KBM-7 (cell line): ENCODE data around the gene MUCL3.
"Not testable (repeated sequence)": the region's sequence is repeated elsewhere in the genome, so short reads cannot be mapped to it uniquely, and the experiment has no call there.

Experiments used
- DNase-seq: peaks from one replicate; pipeline ENCODE4 v3.0.0-alpha.2; 2015
- in situ Hi-C: fragments of 300-500 bp; cut with MboI; formaldehyde crosslinking; loops from 2 replicates; pipeline ENCODE4 v1.14.3; 2020; ENCODE audit warnings: low sequenced_read_pairs, low pct_unique_long_range_greater_than_20kb, mixed read lengths

MUCL3 gene, protein sequence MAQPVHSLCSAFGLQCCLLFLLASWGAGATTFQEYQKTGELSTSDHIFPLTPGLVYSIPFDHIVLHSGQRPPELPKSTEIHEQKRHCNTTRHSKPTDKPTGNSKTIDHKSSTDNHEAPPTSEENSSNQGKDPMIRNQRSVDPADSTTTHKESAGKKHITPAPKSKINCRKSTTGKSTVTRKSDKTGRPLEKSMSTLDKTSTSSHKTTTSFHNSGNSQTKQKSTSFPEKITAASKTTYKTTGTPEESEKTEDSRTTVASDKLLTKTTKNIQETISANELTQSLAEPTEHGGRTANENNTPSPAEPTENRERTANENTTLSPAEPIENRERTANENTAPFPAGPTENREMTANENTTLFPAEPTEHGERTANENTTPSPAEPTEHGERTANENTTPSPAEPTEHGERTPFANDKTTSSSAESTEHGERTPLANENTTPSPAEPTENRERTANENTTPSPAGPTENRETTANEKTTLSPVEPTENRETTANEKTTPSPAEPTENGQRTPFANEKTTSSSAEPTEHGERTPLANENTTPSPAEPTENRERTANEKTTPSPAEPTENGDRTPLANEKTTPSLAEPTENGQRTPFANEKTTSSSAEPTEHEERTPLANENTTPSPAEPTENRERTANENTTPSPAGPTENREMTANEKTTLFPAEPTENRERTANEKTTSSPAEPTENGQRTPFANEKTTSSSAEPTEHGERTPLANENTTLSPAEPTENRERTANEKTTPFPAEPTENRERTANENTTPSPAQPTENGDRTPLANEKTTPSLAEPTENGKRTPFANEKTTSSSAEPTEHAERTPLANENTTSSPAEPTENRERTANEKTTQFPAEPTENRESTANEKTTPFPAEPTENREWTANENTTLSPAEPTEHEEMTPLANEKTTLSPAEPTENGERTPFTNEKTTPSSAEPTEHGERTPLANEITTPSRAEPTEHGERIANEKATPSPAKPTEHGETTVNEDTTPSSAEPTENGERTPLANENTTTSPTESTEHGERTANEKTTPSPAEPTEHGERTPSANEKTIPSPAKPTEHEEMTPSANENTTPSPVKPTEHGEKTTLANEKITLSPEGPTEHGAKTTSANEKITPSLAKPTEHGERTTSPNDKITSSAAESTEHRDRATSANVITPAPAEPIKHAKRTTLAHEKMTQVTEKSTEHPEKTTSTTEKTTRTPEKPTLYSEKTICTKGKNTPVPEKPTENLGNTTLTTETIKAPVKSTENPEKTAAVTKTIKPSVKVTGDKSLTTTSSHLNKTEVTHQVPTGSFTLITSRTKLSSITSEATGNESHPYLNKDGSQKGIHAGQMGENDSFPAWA (N-terminal part only)

DNA sequence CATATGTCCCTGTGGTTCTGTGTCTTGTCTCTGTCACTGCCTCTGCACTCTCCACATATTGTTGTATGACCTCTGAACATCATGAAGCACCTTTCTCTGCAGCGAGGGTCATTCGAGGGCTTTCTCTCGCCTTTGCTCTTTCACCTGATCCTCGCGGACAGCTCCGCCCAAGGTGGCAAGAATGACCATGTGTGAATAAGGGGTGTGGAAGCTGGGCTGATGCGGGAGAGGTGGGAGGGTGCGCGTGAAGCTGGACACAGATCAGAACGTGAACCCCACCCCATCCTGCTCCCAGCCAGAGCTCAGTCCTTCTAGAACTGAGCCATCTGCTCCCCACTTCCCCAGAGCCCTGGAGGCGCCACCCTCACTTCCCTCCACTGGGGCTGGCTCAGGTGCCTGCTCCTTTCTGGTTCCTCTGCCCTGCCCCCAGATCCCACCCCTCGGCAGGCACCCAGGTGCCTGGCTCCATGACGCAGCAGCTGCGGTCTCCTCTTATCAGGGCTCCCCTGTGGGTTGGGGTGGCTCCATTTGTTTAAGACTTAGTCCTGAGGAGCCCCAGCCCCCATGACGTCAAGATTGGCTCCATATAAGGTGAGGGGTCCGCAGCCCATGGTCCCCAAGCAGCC, at the start of gene MUCL3:
MUCL3 (plus strand) TSS at position 613 of the 626 bp plus-strand sequence. CDS start 27 bp downstream, outside the sequence.
- no peak for DNase-seq
- in situ Hi-C loops, result loop anchor here (25.0 kb wide), 1 partner anchor 97 kb away; no protein-coding TSS in a partner anchor

DNA sequence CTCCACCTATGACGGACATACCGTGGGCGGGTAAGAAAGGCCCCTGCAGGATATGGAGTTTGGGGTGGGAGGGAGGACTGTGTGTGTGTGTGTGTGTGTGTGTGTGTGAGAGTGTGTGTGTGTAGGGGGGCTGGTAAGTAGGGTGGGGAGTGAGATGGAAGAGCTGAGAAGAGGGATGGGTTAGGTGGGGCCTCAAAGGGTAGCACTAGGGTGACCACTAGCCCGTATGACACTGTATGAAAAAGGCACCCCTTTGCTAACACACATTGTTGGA, 49.4 kb upstream of the MUCL3 start:
- no peak for DNase-seq
- in situ Hi-C loops, result no loop called here

DNA sequence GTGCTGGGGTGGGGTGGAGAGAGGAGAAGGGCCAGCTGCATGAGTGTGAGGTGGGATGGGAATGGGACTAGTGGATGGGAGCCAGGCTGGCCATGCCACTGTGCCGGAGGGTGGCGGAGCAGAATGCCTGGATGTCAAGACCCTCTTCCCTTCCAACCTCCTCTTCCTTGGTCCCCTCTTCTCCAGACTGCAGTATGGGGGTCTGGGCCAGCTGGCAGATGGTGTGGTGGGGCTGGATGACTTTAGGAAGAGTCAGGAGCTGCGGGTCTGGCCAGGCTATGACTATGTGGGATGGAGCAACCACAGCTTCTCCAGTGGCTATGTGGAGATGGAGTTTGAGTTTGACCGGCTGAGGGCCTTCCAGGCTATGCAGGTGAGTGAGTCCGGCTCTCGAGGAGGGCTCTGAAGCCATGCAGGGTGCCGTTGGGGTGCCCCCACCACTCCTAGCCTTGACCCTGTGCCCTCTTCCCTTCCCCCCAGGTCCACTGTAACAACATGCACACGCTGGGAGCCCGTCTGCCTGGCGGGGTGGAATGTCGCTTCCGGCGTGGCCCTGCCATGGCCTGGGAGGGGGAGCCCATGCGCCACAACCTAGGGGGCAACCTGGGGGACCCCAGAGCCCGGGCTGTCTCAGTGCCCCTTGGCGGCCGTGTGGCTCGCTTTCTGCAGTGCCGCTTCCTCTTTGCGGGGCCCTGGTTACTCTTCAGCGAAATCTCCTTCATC, 48.8 kb upstream of the MUCL3 start:
- in situ Hi-C loops, result no loop called here
- no peak for DNase-seq

DNA sequence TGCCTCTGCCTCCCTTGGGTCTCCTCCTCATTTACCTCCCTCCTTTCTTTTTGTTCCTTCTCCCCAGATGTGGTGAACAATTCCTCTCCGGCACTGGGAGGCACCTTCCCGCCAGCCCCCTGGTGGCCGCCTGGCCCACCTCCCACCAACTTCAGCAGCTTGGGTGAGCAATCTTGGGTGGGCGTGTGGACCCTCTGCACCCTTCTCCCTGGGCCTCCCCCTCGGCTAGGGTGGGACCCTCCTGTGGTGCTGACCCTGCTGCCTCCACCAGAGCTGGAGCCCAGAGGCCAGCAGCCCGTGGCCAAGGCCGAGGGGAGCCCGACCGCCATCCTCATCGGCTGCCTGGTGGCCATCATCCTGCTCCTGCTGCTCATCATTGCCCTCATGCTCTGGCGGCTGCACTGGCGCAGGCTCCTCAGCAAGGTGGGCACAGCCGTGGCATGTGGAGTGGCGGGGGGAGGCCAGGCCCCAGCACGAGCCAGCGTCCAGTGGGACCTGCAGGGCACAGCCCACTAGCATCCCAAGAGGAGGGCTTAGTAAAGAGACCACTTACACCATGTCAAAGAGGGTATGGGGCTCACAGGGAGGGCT, 47.7 kb upstream of the MUCL3 start:
- no peak for DNase-seq
- in situ Hi-C loops, result no loop called here

DNA sequence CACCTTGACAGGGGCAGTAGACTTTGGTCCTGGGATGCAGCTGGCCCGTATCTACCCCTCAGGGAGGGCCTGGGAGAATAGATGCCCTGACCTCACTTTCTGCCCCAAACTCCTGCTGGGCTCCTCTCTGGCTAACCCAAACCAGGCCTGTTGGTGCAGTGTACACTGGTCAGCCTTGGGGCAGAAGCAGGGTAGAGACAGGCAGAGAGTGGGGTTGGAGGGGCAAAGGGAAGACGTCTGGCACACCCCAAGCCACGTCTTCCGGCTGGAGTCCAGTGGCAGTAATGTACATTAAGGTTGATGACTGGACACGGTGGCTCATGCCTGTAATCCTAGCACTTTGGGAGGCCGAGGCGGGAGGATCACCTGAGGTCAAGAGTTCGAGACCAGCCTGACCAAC, 47.1 kb upstream of the MUCL3 start:
- DNase-seq, result no peak
- in situ Hi-C loops, result no loop called here

DNA sequence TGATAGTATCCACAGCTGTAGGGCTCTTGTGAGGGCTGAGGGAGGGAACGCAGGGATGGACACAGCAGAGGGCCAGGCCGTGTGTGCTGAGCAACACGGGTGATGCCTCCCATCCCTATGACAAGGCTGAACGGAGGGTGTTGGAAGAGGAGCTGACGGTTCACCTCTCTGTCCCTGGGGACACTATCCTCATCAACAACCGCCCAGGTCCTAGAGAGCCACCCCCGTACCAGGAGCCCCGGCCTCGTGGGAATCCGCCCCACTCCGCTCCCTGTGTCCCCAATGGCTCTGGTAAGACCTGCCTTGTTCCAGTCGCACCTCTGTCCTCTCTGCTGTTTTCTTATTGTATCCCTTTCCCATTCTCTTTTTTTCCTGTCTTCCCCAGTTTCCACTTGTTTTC, 46.4 kb upstream of the MUCL3 start:
- in situ Hi-C loops, result no loop called here
- no peak for DNase-seq

DNA sequence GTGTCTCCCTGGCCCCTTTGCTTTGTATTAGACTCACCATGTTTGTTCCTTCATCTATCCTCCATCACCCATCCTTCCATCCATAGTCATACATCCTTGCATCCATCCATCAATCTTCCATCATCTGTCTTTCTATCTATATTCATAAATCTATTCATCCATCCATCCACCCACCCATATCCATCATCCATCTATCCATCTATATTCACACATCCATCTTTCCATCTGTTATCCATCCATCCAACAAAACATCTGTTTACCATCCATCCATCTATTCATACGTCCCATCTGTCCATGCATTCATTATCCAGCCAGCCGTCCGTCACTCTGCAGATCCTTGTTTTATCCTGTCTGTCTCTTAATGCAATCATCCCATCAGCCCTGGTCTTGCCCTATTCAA, 45.8 kb upstream of the MUCL3 start:
- no peak for DNase-seq
- in situ Hi-C loops, result no loop called here

DNA sequence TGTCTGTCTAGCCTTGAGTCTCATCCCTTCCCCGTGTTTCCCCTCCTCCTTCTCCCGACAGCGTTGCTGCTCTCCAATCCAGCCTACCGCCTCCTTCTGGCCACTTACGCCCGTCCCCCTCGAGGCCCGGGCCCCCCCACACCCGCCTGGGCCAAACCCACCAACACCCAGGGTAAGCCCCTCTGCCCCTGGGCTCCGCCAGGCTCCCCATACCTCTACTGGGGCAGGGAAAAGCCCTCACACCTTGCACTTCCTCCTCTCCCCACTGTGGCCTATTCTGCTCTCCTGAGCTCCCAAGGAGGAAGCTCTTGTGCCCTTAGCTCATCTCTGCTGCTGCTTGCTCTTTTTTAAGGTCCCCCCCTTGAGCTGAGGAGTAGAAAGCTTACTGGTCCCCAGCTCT, 45.4 kb upstream of the MUCL3 start:
- in situ Hi-C loops, result no loop called here

DNA sequence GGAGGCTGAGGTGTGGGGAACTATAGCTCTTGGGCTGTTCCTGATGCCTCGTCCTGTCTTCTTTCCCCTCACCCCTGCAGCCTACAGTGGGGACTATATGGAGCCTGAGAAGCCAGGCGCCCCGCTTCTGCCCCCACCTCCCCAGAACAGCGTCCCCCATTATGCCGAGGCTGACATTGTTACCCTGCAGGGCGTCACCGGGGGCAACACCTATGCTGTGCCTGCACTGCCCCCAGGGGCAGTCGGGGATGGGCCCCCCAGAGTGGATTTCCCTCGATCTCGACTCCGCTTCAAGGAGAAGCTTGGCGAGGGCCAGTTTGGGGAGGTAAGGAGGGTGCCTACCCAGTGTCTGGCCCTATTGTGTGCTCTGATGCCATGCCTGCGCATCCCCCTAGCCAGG, 44.2 kb upstream of the MUCL3 start:
- DNase-seq, result no peak
- in situ Hi-C loops, result no loop called here

More for the DNA sequence above, 45.4 kb upstream of the MUCL3 start:
- no peak for DNase-seq

DNA sequence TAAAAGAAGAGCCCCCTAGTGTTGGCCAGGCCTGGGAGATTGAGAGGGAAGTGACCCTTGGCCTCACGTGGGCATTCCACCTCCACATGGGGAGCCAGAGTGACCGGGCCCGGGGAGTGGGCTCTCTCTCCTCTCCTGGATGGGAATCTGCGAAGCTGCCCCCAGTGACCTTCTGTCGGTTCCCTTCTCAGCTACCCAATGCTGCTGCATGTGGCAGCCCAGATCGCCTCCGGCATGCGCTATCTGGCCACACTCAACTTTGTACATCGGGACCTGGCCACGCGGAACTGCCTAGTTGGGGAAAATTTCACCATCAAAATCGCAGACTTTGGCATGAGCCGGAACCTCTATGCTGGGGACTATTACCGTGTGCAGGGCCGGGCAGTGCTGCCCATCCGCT, 42.9 kb upstream of the MUCL3 start:
- DNase-seq, result no peak
- in situ Hi-C loops, result no loop called here

DNA sequence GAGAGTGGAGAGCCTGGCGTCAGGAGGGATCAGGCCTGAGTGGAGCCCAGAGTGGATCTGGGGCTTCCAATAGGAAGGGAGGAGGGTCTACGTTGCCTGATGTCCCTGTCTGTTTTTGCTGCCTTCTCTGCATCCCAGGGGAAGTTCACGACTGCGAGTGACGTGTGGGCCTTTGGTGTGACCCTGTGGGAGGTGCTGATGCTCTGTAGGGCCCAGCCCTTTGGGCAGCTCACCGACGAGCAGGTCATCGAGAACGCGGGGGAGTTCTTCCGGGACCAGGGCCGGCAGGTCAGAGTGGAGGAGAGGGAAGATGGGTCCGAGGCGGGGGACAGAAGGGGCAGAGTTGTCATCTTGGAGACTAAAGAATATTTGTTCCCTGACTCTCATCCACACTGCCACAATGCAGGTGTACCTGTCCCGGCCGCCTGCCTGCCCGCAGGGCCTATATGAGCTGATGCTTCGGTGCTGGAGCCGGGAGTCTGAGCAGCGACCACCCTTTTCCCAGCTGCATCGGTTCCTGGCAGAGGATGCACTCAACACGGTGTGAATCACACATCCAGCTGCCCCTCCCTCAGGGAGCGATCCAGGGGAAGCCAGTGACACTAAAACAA, 41.9 kb upstream of the MUCL3 start:
- in situ Hi-C loops, result no loop called here
- DNase-seq, result no peak

DNA sequence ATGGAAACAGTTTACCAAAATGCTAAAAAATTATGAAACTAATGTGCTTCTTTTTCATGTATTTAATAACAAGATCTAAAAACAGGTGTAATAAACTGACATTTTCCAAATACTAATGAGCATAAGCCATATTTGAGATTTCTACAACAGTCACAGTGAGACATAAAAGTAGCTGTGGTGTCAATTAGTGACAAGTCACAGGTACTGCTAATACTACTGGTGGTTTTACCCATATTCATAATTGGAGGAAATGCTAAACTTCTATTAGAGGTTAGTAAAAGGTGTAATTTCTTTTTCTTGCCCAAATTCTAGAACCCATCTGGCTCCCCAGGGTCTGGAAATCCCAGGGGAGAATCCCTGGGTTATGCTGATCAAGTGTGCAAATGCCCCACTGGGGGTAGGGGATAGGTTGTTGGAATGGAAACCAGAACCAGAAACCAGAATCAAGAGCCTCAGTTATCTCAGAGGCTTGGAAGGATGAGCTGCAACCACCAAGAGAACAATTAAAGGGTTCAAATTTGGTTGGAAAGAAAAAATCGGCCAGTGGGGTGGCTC, 39.8 kb upstream of the MUCL3 start:
- DNase-seq, result no peak
- in situ Hi-C loops, result no loop called here

DNA sequence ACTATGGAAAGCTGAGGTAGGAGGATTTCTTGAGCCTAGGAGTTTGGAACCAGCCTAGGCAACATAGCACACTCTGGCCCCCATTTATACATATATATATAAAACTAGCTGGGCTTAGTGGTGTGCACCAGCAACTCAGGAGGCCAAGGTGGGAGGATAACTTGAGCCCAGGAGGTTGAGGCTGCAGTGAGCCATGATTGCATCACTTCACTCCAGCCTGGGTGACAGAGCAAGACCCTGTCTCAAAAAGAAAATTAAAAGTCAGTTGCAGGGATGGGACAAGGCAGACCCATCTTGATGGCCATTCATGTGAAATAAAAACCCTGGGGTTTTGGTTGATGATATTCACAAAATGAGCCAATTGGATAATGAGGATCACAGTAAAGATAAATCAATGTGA, 39.3 kb upstream of the MUCL3 start:
- DNase-seq, result no peak
- in situ Hi-C loops, result no loop called here

DNA sequence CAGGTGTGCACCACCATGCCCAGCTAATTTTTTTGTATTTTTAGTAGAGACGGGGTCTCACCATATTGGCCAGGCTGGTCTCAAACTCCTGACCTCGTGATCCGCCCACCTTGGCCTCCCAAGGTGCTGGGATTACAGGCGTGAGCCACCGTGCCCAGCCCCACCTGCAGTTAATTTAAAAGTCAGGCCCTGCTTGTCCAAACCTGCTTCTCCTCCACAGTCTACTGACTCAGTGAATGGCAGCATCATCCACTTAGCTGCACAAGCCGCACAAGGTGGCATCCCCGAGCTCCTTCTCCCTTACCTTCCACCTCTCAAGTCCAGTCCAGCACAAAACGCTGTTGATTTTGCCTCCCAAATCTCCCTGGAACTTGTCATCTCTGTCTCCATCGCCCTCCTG, 38.6 kb upstream of the MUCL3 start:
- DNase-seq, result not testable (repeated sequence)

DNA sequence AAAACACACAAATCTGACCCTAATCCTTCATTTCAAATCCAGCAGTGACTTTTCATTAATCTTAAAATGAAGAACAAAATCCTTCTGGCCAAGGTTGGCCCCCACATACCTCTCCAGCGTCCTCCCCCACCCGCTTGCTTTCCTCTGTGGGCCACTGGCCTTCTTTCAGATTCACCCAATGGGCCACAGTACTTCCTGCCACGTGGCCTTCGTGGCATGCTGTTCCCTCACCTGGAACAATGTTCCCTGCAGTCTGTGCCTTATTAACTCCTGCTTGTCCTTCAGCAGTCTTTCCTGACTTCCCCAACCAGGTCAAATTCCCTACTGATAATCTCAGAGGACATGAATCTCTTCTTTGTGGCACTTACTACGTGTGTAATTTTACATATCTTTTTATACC, 38.1 kb upstream of the MUCL3 start:
- in situ Hi-C loops, result no loop called here
- DNase-seq, result no peak

More for the DNA sequence above, 38.6 kb upstream of the MUCL3 start:
- in situ Hi-C loops, result not testable (repeated sequence)

DNA sequence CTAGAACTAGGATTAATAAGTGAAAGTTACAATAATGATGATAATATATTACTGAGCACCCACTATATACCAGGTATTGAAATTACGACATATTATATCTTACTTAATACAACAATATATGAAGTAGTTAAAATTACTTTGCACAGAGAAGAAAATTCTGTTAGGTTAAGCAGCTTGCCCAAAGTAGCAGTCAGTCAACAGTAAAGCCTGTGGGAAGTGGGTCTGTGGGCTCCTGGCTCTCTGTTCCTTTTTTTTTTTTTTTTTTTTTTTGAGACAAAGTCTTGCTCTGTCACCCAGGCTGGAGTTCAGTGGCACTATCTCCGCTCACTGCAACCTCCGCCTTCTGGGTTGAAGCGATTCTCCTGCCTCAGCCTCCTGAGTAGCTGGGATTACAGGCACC, 37.5 kb upstream of the MUCL3 start:
- in situ Hi-C loops, result no loop called here
- DNase-seq, result no peak

DNA sequence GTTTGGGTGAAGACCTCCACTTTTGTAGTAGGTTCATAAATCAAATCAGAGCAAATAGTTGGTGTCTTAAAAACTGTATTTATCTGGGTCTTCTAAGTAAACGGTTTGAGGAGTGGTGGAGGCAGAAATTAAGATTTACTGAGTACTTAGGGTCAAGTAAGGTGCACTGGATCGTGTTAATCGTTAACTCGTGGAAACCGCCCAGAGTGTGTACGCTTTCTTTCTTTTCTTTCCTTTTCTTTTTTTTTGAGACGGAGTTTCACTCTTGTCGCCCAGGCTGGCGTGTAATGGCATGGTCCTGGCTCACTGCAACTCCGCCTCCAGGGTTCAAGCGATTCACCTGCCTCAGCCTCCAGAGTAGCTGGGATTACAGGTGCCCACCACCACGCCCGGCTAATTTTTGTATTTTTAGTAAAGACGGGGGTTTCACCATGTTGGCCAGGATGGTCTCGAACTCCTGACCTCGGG, 33.4 kb upstream of the MUCL3 start:
- in situ Hi-C loops, DNase-seq: not testable (repeated sequence)
